ENCODE measurements around the gene RNF14. TPM values are rescaled to one million over a fixed set of nuclear protein-coding genes. Genes with fewer than 3 reads are reported as not detected.
"Not testable (repeated sequence)": the region's sequence is repeated elsewhere in the genome, so short reads cannot be mapped to it uniquely, and the experiment has no call there.

RNF14 gene
- total RNA-seq, 2 experiments from 2014 or later = 29.0 to 33.9 TPM

DNA sequence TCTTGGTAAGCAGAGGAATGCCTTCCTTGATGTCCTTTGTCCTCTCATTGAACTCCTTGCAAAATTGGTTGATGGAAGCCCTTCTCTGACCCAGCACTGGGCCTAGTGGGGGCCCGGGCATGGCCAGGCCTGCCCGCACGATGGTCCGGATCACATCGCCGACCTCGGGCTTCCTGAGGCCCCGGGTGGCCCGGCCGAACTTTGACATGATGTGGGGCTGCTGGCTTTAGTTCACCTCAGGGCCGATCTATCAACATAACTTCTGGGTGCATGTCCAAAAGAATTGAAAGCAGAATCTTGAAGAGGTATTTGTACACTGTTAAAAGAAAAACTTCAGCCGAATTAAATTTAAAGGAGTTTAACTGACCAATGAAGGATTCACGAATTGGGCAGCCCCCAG lies 68.0 kb downstream of the RNF14 start:
- Mint-ChIP-seq H3K27me3 (no peaks in the 10 kb centered on the region), H3K4me3 (no peak overlapping the region), H3K4me1 (peaks cover 18% of the 10 kb centered on the region), H3K36me3 (peaks cover 5% of the 10 kb centered on the region), H3K9me3 (no peaks in the 10 kb centered on the region), H3K27ac (no peak overlapping the region)
- ATAC-seq (ENCODE audit: low read depth) (no peak), DNase-seq (no peak)
- POLR2A ChIA-PET = no interaction called here

DNA sequence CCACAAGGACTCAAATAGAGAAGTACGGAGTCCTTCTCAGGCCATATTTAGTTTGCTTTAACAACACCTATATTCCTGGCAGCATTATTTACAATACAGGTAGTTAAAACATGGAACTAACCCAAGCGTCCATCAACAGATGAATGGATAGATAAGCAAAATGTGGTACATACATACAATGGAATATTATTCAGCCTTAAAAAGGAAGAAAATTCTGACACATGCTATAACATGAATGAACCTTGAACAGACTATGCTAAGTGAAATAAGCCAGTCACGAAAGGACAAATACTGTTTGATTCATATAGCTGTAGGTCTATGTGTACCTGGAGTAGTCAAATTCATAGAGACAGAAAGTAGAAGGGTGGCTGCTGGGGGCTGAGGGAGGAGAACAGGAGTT lies 68.7 kb downstream of the RNF14 start:
- H3K27ac Mint-ChIP-seq; POLR2A ChIA-PET; ATAC-seq (ENCODE audit: low read depth): not testable (repeated sequence)

DNA sequence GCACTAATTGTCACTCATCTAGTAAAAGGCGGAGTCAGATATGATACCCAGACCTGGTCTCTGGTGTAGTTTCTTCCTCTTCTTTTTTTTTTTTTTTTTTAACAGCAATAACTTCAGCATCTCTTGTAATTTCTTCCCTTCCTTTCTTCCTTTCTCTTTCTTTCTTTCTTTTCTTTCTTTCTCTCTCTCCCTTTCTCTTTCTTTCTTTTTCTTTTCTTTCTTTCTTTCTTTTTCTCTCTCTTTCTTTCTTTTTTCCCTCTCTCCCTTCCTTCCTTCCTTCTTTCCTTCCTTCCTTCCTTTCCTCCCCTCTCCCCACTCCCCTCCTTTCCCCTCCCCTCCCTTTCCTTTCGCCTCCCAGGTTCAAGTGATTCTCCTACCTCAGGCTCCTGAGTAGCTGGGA lies 69.8 kb downstream of the RNF14 start:
- peaks cover 5% of the 10 kb centered on the region for H3K36me3 Mint-ChIP-seq

More for the DNA sequence above, 68.7 kb downstream of the RNF14 start:
- not testable (repeated sequence) for H3K36me3 Mint-ChIP-seq, H3K9me3 Mint-ChIP-seq, H3K4me3 Mint-ChIP-seq, H3K27me3 Mint-ChIP-seq, DNase-seq
- peaks cover 18% of the 10 kb centered on the region for H3K4me1 Mint-ChIP-seq

More for the DNA sequence above, 69.8 kb downstream of the RNF14 start:
- Mint-ChIP-seq H3K9me3 (no peaks in the 10 kb centered on the region), H3K27me3 (no peaks in the 10 kb centered on the region), H3K27ac (no peak overlapping the region), H3K4me3 (no peak overlapping the region), H3K4me1 (peaks cover 14% of the 10 kb centered on the region)
- DNase-seq (no peak), ATAC-seq (ENCODE audit: low read depth) (no peak)
- POLR2A ChIA-PET = no interaction called here

Other genes starting within 250 kb of the RNF14 start
- gene PCDH1, start 90.7 kb upstream of the RNF14 start, total RNA-seq = not detected
- 10 to 100 TPM; 71.2 to 73.1 TPM for gene DELE1, start 45.2 kb upstream of the RNF14 start, total RNA-seq
- under 1 TPM; 0.09 to 0.14 TPM for gene PCDH12, start 10.9 kb upstream of the RNF14 start, total RNA-seq
- gene GNPDA1, start 43.9 kb downstream of the RNF14 start, total RNA-seq = 10 to 100 TPM; 38.2 to 40.5 TPM
- 10 to 100 TPM; 59.2 to 62.3 TPM for gene NDFIP1, start 139.7 kb downstream of the RNF14 start, total RNA-seq